D721Med (cell line): ENCODE data around the gene CABCOCO1.
"Not testable (repeated sequence)": the region's sequence is repeated elsewhere in the genome, so short reads cannot be mapped to it uniquely, and the experiment has no call there.

Source experiments
- DNase-seq: peaks from one replicate; pipeline ENCODE4 v3.0.0; 2011; ENCODE audit warnings: low spot score; ENCODE audit not compliant: insufficient read length
- FAIRE-seq: peaks from 2 replicates; lab custom pipeline; 2011; peaks lifted over from hg19 to GRCh38; lab: Jason Lieb, UNC
- CTCF ChIP-seq: IDR thresholded peaks from 2 replicates; pipeline ENCODE4 v1.5.1; 2012; ENCODE audit warnings: mild to moderate bottlenecking, control low read depth; ENCODE audit not compliant: insufficient read depth; ENCODE audit errors: missing control alignments

The CABCOCO1 gene

GRCh38 chr10:61731638-61732037, 68.9 kb downstream of the CABCOCO1 start:
- TF ChIP-seq CTCF, result no peak
- FAIRE-seq (no peak), DNase-seq (no peak)

DNA sequence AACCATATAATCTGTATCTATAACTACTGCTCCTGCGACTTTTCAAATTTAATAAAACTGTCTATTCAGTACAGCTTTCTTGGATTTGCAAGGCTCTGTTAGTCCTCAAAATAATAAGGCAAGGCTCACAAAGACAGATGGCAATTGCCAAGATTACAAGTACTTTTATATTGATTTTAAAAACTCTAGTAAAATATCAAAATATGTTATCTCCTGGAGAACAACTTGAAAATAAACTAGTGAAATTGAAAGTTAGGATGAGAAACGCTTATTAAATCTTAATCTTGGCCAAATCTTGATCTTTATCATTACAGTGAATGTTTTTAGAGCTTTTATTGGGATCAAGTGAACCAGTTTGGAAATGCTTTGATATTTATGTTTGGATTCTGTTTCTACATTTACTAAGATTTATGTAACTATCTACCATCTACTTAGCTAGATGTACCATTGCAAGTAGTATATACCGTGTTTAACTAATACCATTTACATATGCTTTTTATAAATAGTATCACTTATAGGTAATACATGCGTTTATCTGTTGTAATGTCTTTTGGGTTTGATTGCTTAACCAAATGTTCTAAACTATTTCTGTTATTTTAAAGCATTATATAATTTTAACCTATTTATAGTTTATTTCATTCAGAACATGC, 70.0 kb downstream of the CABCOCO1 start:
- DNase-seq (no peak), FAIRE-seq (no peak)
- no peak for TF ChIP-seq CTCF

DNA sequence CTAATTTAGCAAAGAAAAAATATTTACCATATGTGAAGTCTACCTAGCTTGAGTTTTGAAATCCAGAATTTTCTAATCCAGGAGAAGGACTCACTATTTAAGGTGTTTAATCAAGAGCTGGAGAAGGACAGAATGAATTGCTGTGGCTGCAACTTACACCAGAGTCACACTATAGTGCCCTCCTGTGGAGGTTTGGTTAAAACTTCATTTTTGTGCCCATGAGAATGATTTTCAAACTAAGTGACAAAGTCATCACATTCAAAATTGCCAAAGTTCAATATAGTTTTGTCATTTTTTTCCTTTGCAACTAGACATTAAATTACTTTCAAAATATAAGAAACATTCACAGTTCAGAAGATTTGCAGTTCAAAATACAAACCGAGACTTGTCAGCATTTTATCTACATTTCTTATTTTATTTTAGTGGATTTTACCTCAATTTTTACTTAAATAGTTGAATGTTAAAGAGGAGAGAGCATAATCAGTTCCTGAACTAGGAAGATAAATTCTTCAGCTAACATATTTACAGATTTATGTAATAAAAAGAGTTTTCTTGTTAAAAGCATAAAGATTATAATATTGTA, 70.7 kb downstream of the CABCOCO1 start:
- FAIRE-seq (peak; percentile 91), DNase-seq (no peak)
- peak; percentile 69 for TF ChIP-seq CTCF

- TF ChIP-seq CTCF, result no peak
- FAIRE-seq (no peak), DNase-seq (no peak)
Measured at GRCh38 chr10:61735882-61736281, 73.2 kb downstream of the CABCOCO1 start.

GRCh38 chr10:61737455-61737854, 74.7 kb downstream of the CABCOCO1 start:
- not testable (repeated sequence) for FAIRE-seq, DNase-seq

- no peak for FAIRE-seq
- DNase-seq, result no peak
- TF ChIP-seq CTCF, result no peak
Measured at GRCh38 chr10:61742812-61743211, 80.1 kb downstream of the CABCOCO1 start.

DNA sequence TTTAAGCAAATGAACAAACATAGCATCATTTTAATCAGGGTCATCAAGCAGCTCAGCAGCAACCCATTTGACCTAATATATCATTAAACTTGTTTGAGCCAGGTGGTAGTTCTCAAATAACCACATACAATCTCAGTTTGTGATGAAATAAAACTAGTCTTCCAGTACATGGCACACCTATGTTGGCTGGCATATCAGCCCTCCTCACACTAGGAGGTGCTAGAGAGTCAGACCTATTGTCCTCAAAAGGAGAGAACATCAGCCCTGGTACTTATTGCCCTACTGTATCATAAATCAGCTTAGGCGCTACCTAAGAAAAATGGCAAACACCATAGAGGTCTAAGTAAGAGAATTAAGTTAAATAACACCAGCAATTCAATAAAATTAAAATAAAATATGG, 81.7 kb downstream of the CABCOCO1 start:
- peak; percentile 3 for TF ChIP-seq CTCF
- DNase-seq (no peak), FAIRE-seq (no peak)
